T1000 (cell line): Measurements from ENCODE around the gene TRIM74.
"Not testable (repeated sequence)": the region's sequence is repeated elsewhere in the genome, so short reads cannot be mapped to it uniquely, and the experiment has no call there.

Experiments
- DNase-seq: peaks from one replicate; lab custom pipeline; 2025; ENCODE audit warnings: mixed read lengths; lab: John Stamatoyannopoulos, UW

Gene TRIM74

DNA sequence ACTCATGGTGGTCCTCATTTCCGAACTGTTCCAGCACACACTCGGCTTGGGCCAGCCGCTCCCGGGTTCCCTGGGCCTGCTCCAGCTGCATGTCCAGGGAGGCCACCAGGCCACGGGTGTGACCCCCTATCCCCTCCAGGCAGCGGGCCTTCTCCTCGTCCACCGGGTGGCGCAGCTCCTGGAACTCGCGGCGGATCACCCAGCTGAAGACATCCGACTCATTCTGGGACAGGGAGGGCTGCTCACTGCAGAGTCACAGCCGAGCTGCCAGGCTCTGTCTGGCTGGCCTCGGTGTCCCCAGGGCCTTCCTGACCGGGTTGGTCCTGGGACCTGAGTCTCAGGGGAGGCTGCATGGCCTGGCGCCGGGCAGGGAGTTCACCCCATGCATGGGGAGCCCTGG, 9.2 kb downstream of the TRIM74 start:
- DNase-seq: not testable (repeated sequence)

DNA sequence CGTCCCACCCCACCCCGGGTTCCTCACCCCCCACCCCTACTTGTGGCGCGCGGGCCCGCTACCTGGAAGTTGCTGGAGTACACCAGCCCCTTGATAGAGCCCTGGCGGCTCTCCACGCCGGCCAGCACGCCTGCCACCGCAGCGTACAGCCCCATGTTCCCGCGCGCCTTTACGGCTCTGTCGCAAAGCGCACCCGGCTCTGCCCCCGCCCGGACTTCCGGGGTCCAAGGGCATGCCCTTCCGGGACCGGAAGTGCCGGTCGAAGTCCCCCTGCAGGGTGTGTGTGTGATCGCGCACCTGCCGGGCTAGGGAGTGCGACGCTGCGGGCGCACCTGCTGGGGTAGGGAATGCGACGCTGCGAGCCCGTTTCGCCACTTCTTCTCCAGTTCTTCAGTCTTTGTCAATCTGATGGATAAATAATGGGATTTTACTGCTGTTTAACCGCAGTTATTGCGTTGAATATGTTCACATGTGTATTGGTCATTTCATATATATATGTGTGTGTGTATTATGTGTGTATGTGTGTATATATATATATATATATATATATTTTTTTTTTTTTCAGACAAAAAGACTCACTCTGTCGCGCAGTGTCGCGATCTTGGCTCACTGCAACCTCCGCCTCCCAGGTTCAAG, 14.6 kb downstream of the TRIM74 start:
- not testable (repeated sequence) for DNase-seq

DNA sequence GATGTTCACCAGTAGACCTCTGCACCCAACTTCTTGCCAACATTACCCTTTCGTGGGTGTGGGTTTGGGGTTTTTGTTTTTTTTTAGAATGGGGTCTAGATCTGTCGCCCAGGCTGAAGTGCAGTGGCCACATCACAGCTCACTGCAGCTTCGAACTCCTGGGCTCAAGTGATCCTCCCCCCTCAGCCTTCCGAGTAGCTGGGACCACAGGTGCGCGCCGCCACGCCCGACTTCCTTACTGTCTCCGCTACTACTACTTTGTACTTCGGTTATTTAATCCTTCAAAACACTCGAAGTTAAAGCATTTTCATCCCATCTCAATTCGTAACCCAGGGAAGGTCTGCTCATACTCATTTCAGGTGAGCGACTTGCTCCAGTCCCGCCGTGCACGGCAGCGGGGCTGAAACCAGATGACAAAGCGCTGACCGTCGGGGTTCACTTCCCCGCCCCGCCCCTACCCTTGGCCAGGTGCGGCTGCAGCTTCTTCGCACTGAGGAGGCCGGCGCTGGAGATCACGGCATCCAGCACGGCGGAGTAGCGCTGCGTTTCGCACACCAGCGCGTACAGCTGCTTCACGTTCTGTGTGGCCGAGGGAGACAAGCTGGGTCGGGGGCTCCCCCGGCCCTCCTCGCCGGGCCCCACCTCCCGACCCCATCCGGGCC, 15.2 kb downstream of the TRIM74 start:
- not testable (repeated sequence) for DNase-seq

DNA sequence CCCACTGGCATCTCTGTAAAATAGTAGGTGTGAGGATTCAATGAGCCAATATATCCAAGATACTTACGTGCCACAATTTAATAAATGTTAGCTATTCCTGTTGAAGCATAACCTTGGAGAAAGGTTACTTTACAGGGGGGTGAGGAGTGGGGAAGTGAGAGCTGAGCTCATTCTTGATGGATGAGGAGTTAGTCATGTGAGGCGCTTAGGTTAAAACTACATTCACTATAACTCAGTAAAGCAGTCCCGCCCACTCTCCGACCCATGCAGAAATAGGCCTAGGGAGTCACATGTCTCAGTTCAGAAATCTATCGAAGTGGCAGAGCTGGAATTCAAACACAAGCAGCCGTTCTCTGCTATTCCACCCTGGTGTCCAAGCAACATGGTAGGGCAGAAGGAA, 18.8 kb downstream of the TRIM74 start:
- DNase-seq: not testable (repeated sequence)

DNA sequence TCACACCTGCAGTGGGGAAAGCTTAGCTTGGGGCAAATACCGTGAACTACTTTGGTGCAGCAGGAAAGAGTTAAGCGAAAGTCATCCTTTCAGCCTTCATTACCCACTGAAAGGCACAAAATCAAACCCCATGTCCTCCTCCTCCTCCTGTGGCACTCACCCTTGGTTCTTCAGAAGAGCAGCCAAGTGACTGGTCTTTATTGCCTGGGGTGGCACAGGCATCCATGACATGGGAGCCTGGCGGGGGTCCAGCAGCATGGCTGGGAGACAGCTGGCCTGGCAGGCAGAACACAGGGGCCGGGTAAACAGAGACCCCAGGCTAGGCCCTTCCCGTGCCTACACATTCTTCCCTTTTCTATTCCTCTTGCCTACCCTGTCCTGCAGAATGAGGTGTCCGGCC, 19.6 kb downstream of the TRIM74 start:
- DNase-seq: peak; percentile 13

DNA sequence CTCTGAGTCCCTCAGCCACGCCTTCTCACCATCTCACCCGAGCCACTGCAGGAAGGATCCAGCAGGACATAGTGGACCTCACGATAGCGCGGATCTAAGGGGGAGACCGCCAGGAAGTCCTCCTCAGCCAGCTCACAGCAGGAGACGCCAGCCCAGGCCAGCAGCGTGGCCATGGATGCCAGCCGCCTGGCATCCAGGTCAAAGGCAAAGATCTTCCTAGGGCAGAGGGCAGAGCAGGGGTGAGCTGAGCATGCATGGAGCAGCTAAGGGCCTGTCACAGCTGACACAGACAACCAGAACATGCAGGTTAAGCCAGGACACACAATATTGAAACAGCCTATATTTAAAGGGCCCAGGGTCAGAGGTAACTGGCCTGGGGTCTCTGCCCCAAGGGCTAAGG, 20.0 kb downstream of the TRIM74 start:
- not testable (repeated sequence) for DNase-seq

DNA sequence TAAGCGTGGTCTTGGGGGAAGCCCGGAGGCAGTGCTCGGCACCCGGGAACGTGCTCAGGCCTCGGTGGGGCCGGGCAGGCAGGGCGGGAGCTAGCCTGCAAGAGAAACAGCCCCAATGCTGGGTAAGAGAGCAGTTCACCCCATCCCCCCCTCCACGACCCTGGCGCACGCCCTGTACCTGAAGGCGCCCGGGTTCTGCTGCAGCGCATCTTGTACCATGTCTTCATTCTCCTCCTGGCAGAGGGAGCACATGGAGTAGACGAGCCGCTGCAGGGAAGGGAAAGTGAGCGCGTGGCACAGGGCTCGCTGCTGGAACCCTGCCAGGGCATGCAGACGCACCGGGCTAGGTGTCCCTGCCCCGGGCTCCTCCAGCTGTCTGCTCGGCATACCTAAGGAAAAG, 20.6 kb downstream of the TRIM74 start:
- not testable (repeated sequence) for DNase-seq

DNA sequence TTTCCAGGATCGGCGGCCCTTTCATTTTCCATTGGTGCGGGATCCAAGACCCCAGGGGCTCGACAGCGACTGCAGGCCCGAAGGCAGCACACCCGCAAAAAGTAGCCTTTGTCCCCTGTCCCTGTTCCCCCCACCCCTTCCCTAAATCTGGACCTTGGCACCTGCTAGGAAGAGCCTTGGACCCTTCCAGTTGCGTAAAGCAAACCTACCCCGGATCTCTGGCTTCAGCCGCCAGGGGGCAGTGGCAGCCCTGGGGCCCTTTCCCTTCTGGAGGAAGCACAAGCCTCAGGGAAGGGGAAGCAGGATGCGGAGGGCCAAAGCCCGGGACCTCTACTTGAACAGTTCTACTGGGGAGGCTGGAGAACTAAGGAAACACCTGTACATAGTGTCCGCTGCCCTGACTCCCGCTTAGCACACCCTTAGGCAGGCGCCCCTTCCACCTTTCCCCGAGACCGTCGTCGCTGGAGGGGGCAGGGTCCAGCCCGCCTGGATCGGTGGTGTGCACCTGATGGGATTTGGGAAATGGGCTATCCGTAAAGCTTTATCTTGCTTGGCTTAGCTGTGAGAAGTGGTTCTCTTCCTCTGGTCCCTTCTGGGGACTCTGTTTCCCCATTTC, 23.0 kb downstream of the TRIM74 start:
- DNase-seq: not testable (repeated sequence)

DNA sequence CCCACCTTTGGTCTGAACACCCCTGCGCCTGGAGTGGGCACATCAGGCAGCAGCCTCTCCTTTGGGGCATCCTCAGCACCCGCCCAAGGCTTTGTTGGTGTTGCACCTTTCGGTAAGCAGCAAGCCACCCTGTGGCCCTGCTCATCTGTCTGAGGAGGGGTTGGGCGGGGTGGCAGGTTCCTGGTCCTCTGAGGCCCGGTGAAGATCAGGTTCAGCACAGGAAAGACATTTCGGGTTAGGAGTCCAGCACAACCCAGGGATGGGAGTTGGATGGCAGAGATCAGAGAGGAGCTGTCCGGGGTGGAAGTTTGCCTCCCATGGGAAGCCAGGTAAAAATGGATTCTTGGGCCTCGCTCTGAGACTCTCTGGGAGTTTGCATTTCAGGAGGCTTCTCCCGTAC, 23.7 kb downstream of the TRIM74 start:
- not testable (repeated sequence) for DNase-seq

DNA sequence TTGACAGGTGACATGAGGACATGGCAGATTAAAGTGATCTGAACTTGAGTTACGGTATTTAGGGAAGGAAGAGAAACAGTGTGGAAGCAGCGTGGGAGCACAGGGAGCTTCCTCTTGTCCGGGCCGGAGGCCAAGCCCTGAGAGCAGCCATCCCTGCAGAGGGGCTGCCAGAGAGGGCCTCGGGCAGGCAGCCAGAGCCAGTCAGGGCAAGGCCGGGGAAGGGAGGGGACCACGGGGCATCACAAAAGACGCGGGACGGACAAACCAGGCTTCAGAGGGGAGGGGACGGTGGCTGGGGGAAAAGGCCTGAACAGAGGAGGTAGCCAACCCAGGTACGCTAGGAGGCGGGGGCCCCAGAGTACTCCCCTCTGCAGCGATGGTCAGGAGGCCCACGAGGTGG, 24.3 kb downstream of the TRIM74 start:
- DNase-seq: not testable (repeated sequence)

DNA sequence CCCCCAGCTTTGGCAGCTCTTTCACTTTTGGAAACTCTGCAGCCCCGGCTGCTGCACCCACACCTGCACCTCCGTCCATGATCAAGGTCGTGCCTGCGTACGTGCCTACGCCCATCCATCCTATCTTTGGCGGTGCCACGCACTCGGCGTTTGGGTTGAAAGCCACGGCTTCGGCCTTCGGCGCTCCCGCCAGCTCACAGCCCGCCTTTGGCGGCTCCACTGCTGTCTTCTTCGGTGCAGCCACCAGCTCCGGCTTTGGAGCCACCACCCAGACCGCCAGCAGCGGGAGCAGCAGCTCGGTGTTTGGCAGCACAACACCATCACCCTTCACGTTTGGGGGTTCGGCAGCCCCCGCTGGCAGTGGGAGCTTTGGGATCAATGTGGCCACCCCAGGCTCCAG, 26.3 kb downstream of the TRIM74 start:
- DNase-seq: not testable (repeated sequence)

DNA sequence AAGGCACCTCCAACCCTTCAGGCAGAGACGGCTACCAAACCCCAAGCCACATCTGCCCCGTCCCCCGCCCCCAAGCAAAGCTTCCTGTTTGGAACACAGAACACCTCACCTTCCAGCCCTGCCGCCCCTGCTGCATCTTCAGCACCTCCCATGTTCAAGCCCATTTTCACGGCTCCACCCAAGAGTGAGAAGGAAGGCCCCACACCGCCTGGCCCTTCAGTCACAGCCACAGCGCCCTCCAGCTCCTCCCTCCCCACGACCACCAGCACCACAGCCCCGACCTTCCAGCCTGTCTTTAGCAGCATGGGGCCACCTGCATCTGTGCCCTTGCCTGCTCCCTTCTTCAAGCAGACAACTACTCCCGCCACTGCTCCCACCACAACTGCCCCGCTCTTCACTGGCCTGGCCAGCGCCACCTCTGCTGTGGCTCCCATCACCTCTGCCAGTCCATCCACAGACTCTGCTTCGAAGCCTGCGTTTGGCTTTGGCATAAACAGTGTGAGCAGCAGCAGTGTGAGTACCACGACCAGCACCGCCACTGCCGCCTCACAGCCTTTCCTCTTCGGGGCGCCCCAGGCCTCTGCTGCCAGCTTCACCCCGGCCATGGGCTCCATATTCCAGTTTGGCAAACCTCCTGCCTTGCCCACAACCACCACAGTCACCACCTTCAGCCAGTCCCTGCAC, 27.1 kb downstream of the TRIM74 start:
- DNase-seq: not testable (repeated sequence)

DNA sequence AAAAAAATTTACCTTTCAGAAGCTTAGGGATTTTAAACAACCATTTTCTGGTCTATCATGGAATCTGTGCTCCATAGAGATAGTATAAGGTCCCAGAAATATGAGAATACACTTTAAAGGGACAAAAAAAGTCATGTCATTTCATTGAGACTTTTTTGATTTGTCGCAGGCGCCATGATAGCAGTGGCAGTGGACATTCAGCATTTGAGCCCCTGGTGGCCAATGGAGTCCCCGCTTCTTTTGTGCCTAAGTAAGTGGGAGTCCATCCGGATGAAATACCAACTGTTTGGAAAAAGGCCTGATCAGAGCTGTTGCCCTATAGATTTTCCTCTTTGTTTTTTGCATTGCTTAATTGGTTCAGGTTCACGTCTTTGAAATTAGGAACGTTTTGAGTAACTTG, 41.0 kb downstream of the TRIM74 start:
- DNase-seq: not testable (repeated sequence)

DNA sequence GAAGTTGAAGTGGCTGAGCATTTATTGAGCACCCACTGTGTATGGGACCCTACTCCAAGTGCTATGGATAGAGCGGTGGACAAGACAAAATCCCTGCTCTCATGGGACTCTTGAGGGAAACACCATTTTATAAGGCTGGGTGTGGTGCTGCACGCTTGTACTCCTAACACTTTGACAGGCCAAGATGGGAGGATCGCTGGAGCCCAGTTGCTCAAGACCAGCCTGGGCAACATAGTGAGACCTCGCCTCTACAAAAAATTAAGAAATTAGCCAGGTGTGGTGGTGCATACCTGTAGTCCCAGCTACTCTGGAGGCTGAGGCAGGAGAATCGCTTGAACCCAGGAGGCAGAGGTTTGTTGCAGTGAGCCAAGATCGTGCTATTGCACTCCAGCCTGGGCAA, 41.5 kb downstream of the TRIM74 start:
- DNase-seq: not testable (repeated sequence)

DNA sequence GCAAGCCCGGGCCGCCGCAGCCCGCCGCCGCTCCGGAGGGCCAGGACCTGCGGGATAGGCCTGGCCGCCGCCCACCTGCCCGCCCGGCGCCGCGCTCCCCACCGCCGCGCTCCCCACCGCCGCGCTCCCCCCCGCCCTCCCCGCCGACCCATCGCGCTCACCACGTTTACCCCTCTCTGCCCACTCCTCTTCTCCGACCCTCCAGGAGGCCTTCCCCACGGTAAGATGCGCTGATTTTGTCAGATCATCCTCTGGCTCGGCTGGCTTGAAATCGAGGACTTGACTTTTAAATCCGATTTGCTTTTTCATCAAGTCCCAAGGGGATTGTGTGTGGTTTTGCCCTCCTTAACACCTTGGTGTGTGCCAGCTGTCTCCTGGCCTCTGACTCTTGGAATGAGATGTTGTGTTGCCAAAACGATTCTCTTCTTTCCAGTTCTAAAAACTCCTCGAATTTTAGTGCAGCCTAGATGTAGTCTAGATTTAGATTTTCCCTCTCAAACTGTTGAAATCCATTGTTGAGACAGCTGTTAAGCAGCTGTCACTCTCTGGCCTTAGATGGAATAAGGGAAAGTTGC, 43.6 kb downstream of the TRIM74 start:
- DNase-seq: no peak

DNA sequence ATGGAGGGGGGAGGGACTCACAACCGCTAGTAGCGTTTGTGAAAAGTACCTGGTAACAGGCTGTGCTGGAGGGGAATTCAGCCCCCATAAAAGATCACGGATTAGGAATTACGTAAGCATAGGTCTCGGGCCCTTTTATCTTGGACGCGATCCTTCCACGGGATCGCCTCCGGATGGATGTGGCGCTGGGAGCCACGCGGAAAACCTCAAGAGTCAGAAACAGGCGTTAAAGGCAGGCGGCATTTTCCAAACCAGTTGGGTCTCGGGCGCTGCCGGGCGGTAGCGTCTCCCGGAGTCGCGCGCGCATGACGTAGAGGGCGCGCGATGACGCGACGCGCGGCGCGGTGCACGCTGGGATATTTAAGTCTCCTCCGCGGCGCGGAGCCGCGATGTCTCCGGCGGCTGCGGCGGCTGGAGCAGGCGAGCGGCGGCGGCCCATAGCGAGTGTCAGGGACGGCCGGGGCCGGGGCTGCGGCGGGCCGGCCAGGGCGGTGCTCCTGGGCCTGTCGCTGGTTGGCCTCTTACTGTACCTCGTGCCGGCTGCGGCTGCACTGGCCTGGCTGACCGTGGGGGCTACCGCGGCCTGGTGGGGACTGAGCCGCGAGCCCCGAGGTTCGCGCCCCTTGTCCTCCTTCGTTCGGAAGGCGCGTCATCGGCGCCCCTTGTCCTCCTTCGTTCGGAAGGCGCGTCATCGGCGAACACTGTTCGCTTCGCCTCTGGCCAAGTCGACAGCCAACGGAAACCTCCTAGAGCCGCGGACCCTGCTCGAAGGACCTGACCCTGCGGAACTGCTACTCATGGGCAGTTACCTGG, 44.3 kb downstream of the TRIM74 start, which contains the start of gene POM121:
Gene POM121, plus strand, starts transcription at position 363 of the 813 bp plus-strand sequence. Its CDS starts 27 bp downstream, at position 390.
- peak; percentile 47 for DNase-seq

DNA sequence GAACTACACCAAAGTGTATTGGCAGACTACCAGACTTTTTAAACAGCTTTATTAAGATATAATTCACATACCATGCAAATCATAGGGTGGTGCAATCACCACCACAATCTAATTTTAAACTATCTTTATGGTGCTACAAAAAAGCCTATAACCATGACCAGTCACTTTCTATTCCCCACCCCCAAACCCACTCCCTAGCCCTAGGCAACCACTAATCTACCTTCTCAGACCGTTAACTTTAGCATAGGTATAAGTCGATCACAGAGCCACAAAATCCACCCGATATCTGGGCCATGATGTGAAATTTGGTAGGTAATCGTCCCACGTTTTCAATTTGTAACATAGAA, 44.9 kb downstream of the TRIM74 start:
- no peak for DNase-seq

DNA sequence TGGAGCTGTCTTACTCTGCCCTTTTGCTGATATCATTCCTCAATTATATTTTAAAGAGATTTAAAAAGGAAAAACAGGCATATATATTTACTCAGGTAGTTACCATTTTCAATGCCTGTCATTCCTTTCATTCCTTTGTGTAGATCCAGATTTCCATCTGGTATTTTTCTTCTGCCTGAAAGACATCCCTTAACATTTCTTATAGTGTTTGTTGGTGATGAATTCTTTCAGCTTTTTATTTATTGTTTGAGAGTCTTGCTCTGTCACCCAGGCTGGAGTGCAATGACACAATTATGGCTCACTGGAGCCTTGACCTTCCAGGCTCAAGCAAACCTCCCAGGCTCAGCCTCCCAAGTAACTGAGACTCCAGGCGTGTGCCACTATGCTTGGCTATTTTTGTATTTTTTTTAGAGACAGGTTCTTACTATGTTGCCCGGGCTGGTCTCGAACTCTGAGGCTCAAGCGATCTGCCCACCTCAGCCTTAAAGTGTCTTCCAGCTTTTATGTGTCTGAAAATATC, 50.0 kb downstream of the TRIM74 start:
- no peak for DNase-seq

DNA sequence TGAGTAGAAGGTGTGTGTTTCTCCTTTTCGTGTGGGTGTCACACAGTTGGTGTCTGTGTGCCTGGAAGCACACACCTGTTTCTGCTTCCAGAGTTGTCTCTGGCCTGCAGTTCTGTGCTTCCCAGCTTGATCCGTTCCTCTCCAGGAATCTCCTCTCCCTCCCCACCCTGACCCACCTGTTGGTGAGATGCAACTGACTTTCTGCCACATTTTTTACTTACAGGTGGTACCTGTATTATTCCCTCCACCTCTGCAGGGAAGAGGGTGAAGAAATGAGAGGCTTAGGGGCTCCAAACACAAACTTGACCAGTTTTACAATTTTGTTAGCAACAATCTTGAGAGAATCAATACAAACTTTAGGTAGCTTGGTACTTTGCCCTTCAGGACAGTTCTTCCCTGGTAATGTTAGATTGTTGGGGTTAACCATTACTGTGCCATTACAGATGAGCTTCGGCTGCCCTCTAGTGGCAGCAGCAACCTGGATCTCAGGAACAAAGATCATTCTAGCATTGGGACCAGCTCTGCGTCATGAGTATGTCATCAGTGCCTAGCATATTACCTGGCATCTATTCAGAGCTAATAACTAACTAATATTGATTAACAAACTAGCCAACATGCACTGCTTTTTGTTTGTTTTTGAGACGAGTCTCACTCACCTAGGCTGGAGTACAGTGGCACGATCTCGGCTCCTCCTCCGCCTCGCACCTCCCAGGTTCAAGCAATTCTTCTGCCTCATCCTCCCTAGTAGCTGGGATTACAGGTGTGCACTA, 54.3 kb downstream of the TRIM74 start:
- not testable (repeated sequence) for DNase-seq

DNA sequence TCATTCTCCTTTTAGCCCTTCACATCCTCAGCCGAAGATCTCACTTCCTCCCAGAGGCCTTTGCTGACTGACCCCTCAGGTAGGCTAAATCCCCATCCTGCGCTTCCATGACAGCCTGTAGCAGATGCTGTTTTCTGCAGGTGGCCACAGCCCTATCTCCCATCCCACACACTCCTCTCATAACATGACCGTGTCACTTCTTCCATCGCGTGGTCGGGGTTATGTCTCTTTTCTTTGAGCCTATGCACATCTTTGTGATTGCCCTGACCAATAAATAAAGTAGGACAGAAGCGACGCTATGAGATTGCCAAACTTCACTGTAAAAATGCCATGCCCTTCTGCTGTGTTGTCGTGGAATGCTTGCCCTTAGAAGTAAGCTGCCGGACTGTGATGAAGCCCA, 55.5 kb downstream of the TRIM74 start:
- DNase-seq: not testable (repeated sequence)
